ENCODE data around the gene RNU5D-1.
A peak's percentile ranks its signal among the peaks of the same experiment; 100 is the strongest.

The RNU5D-1 gene

GRCh38 chr1:44733365-44733764 lies 2.4 kb upstream of the RNU5D-1 start:
- no peak for DNase-seq (ENCODE audit: low read depth in 2 of 2)

- DNase-seq (ENCODE audit: low read depth in 2 of 2): no peak
These were observed 5.8 kb downstream of the RNU5D-1 start for GRCh38 chr1:44724955-44725698.

- DNase-seq (ENCODE audit: low read depth in 2 of 2): no peak
These were observed 6.5 kb downstream of the RNU5D-1 start for GRCh38 chr1:44724296-44724954.

- DNase-seq (ENCODE audit: low read depth in 2 of 2): peak in 1 of 2 donors; percentile 41
These were observed 7.3 kb downstream of the RNU5D-1 start for GRCh38 chr1:44723496-44724295.

GRCh38 chr1:44723064-44723463 lies 7.9 kb downstream of the RNU5D-1 start:
- no peak for DNase-seq (ENCODE audit: low read depth in 2 of 2)

GRCh38 chr1:44721485-44722361 lies 9.2 kb downstream of the RNU5D-1 start:
- DNase-seq (ENCODE audit: low read depth in 2 of 2): peak; percentile 73 to 87

- no peak for DNase-seq (ENCODE audit: low read depth in 2 of 2)
These were observed 10.7 kb downstream of the RNU5D-1 start for GRCh38 chr1:44720281-44720680.

- no peak for DNase-seq (ENCODE audit: low read depth in 2 of 2)
These were observed 11.7 kb downstream of the RNU5D-1 start for GRCh38 chr1:44719318-44719717.

- DNase-seq (ENCODE audit: low read depth in 2 of 2): no peak
These were observed 12.9 kb downstream of the RNU5D-1 start for GRCh38 chr1:44718091-44718490.

GRCh38 chr1:44717653-44718052 lies 13.3 kb downstream of the RNU5D-1 start:
- DNase-seq (ENCODE audit: low read depth in 2 of 2): no peak

- no peak for DNase-seq (ENCODE audit: low read depth in 2 of 2)
These were observed 13.8 kb downstream of the RNU5D-1 start for GRCh38 chr1:44717156-44717555.

- DNase-seq (ENCODE audit: low read depth in 2 of 2): peak in 1 of 2 donors; percentile 40
These were observed 15.9 kb downstream of the RNU5D-1 start for GRCh38 chr1:44714944-44715571.

- no peak for DNase-seq (ENCODE audit: low read depth in 2 of 2)
These were observed 16.4 kb downstream of the RNU5D-1 start for GRCh38 chr1:44714532-44714931.

GRCh38 chr1:44713321-44713781 lies 17.6 kb downstream of the RNU5D-1 start:
- DNase-seq (ENCODE audit: low read depth in 2 of 2): no peak

- no peak for DNase-seq (ENCODE audit: low read depth in 2 of 2)
These were observed 22.8 kb downstream of the RNU5D-1 start for GRCh38 chr1:44707959-44708831.

GRCh38 chr1:44707112-44707881 lies 23.7 kb downstream of the RNU5D-1 start:
- DNase-seq (ENCODE audit: low read depth in 2 of 2): no peak

- no peak for DNase-seq (ENCODE audit: low read depth in 2 of 2)
These were observed 25.0 kb downstream of the RNU5D-1 start for GRCh38 chr1:44705938-44706337.

- no peak for DNase-seq (ENCODE audit: low read depth in 2 of 2)
These were observed 25.5 kb downstream of the RNU5D-1 start for GRCh38 chr1:44705470-44705869.

- no peak for DNase-seq (ENCODE audit: low read depth in 2 of 2)
These were observed 29.8 kb downstream of the RNU5D-1 start for GRCh38 chr1:44701141-44701573.

Measured in stimulated activated CD4-positive, alpha-beta T cell treated with anti-CD3 and anti-CD28 coated beads, Interleukin-15, amount 100 ng/mL, for 48 hours (primary cell).